GM19438 (cell line): ENCODE measurements around the gene IRAK2.

Experiments used
- ATAC-seq: cut with Tn5 transposase; IDR thresholded peaks from one replicate; pipeline ENCODE4 v1.9.1; 2021; ENCODE audit warnings: low read depth; ENCODE audit not compliant: unreplicated experiment

The IRAK2 gene

GRCh38 chr3:10217359-10217758 lies 52.6 kb downstream of the IRAK2 start:
- no peak for ATAC-seq

DNA sequence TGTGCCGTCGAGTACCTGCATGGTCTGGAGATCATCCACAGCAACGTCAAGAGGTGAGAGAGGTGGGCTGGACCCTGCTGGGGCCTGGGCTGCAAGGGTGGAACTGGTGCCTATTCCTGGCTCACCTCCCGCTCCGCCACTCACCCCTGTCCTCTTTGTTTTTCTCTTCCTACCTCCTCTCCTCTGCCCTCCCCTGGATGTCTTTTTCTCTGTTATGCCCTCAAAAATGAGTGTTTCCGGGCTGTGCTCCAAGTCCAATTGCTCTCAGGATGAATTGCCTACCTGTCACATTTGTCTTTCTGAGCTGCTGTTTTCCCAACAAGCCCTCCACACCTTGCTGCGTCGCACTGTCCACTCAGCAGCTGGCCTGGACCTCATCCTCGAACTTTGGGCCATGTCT lies 55.0 kb downstream of the IRAK2 start:
- ATAC-seq, result no peak

DNA sequence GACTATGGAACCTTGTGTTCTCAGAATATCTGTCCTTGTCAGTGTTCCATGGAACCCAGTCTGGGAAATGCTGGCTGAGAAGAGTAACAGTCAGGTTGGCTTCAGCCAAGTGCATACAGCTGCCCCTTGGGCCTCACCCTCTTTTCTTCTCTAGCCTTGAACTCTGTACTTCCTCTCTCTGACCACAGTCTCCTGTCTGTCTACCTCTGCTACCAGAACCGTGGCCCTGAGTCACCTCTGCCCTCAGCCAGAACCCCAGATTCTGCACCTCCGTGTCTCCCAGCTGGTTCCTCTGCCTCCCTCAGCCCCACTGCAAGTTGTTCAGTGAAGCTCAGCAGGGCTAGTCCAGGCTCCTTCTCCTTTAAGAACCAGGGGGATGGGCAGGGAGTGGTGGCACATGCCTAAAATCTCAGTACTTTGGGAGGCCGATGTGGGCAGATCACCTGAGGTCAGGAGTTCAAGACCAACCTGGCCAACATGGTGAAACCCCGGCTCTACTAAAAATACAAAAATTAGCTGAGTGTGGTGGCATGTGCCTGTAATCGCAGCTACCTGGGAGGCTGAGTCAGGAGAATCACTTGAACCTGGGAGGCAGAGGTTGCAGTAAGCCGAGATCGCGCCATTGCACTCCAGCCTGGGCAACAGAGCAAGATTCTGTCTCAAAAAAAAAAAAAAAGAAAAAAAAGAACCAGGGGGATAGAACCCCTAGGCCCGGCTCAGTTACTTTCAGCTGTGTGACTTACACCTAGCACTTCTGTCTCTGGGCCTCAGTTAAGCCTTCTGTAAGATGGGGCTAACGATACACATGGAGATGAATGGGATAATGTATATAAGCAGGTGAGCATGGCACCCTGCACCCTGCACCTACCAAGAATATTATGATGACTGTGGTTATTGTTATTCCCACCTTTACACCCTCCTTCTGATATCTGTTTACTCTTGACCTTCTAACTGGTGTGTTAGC lies 59.2 kb downstream of the IRAK2 start:
- ATAC-seq, result peak; percentile 49

GRCh38 chr3:10224794-10225665 lies 60.3 kb downstream of the IRAK2 start:
- peak; percentile 37 for ATAC-seq

- no peak for ATAC-seq
Measured at GRCh38 chr3:10226293-10226692, 61.6 kb downstream of the IRAK2 start.

- ATAC-seq, result no peak
Measured at GRCh38 chr3:10228248-10228950, 63.7 kb downstream of the IRAK2 start.

DNA sequence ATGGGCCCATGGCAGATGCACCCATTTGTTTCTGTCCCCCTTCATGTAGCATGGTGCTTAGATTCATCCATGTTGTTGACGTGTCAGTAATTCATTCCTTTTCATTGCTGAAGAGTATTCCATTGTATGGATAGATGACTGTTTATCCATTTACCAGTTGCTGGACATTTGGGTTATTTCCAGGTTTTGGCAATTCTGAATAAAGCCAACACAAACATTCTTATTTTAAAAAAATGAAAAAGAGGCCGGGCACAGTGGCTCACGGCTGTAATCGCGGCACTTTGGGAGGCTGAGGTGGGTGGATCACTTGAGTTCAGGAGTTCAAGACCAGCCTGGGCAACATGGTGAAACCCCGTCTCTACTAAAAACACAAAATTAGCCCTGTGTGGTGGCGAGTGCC lies 64.9 kb downstream of the IRAK2 start:
- ATAC-seq, result no peak

GRCh38 chr3:10232137-10232536 lies 67.4 kb downstream of the IRAK2 start:
- ATAC-seq, result no peak

DNA sequence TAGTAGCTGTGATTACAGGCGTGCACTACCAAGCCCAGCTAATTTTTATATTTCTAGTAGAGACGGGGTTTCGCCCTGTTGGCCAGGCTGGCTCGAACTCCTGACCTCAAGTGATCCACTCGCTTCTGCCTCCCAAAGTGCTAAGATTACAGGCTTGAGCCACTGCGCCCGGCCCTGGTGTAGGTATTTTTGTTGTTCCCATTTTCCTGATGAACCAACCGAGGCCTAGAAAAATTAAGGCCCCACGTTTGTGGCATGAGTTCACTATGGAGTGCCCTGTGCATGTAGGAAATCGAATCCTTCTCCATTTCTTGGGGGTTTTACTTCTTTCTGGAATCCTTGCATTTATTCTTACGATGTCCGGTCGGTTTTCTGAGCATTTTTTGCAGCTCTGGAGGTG lies 69.3 kb downstream of the IRAK2 start:
- no peak for ATAC-seq

DNA sequence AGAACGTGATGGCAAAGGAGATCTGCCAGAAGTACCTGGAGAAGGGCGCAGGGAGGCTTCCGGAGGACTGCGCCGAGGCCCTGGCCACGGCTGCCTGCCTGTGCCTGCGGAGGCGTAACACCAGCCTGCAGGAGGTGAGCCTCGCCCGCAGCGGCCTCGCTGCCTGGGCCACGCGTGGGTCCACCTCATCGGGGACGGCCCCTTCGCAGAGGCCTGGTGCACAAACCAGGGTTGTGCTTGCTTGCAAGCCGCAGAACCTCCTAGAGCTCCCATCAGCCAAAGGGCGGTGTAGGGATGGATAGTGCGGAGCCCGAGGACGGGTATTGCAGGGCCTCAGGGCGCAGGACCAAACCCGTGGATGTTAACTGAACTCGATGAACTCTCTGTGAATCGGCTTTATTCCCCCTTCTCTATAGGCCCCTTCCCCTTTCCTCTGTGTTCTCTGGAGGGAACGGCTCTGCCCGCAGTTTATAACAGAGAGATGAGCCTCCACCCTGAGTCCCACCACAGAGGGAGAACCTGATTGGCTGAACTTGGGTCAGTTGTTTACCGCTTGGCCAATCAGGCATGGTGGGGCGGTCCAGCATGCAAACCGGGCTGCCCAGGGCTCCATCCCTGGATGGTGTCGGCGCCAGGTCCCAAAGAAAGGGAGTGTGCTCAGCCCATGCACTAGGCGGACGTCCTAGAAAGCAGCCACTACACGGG lies 70.0 kb downstream of the IRAK2 start:
- ATAC-seq, result no peak

- no peak for ATAC-seq
Measured at GRCh38 chr3:10235551-10235950, 70.8 kb downstream of the IRAK2 start.

- no peak for ATAC-seq
Measured at GRCh38 chr3:10238345-10239183, 73.8 kb downstream of the IRAK2 start.

DNA sequence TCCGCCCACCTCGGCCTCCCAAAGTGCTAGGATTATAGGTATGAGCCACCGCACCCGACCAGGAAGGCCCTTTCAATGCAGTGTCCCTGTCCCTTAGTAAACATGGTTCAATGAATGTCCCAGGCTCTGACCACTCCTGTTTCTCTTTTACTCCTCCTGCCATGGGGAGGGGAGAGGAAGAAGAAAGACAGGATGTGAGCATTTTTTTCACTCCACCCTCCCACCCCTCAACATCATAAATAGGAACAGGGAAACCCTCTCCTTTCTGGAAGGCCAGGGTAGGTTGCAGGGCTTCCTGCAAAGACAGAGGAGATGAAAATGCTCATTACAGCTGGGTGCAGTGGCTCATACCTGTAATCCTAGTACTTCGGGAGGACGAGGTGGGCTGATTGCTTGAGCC lies 76.1 kb downstream of the IRAK2 start:
- ATAC-seq, result no peak

- no peak for ATAC-seq
Measured at GRCh38 chr3:10242182-10243065, 77.7 kb downstream of the IRAK2 start.

DNA sequence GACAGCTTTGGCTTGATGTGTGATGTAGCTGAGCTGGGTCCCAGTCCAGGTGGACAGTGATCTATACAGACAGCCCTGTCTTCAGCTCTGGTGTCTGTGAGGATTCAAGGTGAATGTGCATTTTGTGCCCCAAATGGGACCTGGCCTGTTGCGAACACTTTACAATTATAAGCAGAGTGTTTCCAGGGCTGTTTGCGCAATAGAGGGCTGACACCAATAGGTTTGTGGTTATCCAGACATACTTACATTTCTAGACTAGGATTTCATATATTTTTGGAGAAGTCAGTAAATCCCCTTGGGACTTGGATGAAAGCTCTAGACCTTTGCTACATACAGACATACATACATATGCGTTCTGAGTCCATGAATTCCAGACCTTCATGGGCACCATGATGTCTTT lies 79.3 kb downstream of the IRAK2 start:
- ATAC-seq, result no peak

DNA sequence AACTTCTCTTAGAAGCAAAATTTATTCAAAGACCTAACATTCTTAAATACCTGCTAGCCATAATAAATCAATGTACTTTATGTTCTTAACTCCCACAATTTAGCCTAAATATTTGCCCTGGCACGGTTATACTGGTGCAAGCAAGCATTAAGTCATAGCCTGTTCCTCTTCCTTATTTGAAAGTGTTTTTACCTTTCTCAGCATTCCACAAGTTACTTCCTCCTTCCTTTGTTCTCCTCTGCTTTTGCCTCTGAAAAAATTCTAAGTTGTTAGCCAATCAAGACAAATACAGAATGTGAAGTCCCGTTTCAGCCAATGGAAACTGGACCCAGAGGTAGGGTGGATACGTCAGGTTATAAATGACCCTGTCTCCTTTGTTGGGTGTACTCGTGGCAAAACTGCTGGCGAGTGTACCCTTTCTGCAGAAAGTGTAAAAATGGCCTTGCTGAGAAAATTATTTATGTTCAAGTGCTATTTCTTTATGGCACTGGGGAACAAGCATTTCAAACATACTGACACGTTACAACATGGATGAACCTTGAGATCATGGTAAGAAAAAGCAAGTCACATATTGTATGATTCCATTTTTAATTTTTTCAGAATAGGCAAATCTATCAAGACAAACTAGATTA lies 80.5 kb downstream of the IRAK2 start:
- no peak for ATAC-seq

DNA sequence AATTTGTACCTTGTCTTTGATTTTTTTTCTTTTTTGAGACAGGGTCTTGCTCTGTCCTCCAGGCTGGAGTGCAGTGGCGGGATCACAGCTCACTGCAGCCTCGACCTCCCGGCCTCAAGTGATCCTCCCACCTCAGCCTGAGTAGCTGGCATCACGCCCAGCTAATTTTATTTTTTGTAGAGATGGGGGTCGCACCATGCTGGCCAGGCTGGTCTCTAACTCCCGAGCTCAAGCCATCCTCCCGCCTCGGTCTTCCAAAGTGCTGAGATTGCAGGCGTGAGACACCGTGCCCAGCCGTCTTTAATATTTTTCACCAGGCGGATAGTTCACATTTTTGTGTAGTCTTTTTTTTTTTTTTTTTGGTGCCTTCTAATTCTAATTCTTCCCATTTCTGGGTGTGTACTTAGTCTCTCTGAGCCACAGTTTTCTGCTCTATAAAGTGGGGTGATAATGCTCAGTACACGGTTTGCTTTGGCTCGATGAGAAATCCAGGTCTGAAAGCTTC lies 83.0 kb downstream of the IRAK2 start:
- ATAC-seq, result no peak
